ENCODE measurements around the gene KLHL42.
"Not testable (repeated sequence)": the region's sequence is repeated elsewhere in the genome, so short reads cannot be mapped to it uniquely, and the experiment has no call there.

KLHL42 gene

GRCh38 chr12:27779920-27780611 lies at the start of gene KLHL42, which contains the start of gene MANSC4:
Gene KLHL42 (plus strand): TSS chr12:27780233. CDS start chr12:27780331, 98 bp downstream.
Gene MANSC4 (minus strand): TSS chr12:27780236. CDS start chr12:27771276, 8,960 bp downstream.
- peak; percentile 77 for DNase-seq (ENCODE audit: low spot score)

GRCh38 chr12:27732281-27732680 lies 47.8 kb upstream of the KLHL42 start:
- peak; percentile 49 for DNase-seq (ENCODE audit: low spot score)

GRCh38 chr12:27733052-27733656 lies 46.9 kb upstream of the KLHL42 start:
- peak; percentile 59 for DNase-seq (ENCODE audit: low spot score)

- no peak for DNase-seq (ENCODE audit: low spot score)
These were observed 46.2 kb upstream of the KLHL42 start for GRCh38 chr12:27733791-27734190.

- DNase-seq (ENCODE audit: low spot score) = not testable (repeated sequence)
These were observed 45.7 kb upstream of the KLHL42 start for GRCh38 chr12:27734321-27734720.

- no peak for DNase-seq (ENCODE audit: low spot score)
These were observed 36.4 kb upstream of the KLHL42 start for GRCh38 chr12:27743601-27744000.

- not testable (repeated sequence) for DNase-seq (ENCODE audit: low spot score)
These were observed 34.3 kb upstream of the KLHL42 start for GRCh38 chr12:27745734-27746133.

GRCh38 chr12:27747111-27747820 lies 32.8 kb upstream of the KLHL42 start:
- DNase-seq (ENCODE audit: low spot score) = no peak

- DNase-seq (ENCODE audit: low spot score) = peak; percentile 30
These were observed 28.5 kb upstream of the KLHL42 start for GRCh38 chr12:27751386-27752047.

GRCh38 chr12:27754795-27755194 lies 25.2 kb upstream of the KLHL42 start:
- no peak for DNase-seq (ENCODE audit: low spot score)

GRCh38 chr12:27756670-27757195 lies 23.3 kb upstream of the KLHL42 start:
- DNase-seq (ENCODE audit: low spot score) = no peak

- DNase-seq (ENCODE audit: low spot score) = peak; percentile 65
These were observed 17.3 kb upstream of the KLHL42 start for GRCh38 chr12:27762757-27763156.

GRCh38 chr12:27766587-27766986 lies 13.4 kb upstream of the KLHL42 start:
- no peak for DNase-seq (ENCODE audit: low spot score)

GRCh38 chr12:27769142-27769673 lies 10.8 kb upstream of the KLHL42 start:
- no peak for DNase-seq (ENCODE audit: low spot score)

- no peak for DNase-seq (ENCODE audit: low spot score)
These were observed 8.3 kb upstream of the KLHL42 start for GRCh38 chr12:27771481-27772327.

GRCh38 chr12:27772328-27773049 lies 7.5 kb upstream of the KLHL42 start:
- DNase-seq (ENCODE audit: low spot score) = peak; percentile 34

- no peak for DNase-seq (ENCODE audit: low spot score)
These were observed 2.9 kb upstream of the KLHL42 start for GRCh38 chr12:27777141-27777540.

GRCh38 chr12:27778206-27778605 lies 1.8 kb upstream of the KLHL42 start:
- no peak for DNase-seq (ENCODE audit: low spot score)

GRCh38 chr12:27779416-27779919 lies 565 bp upstream of the KLHL42 start:
- peak; percentile 78 for DNase-seq (ENCODE audit: low spot score)

Data from SW480 (cell line).